ENCODE data around the gene NFE2L1. TPM values are rescaled to one million over a fixed set of nuclear protein-coding genes. Genes with fewer than 3 reads are reported as not detected.

NFE2L1 gene
- total RNA-seq, 1 experiment from 2014 or later = 149 TPM

GRCh38 chr17:48058393-48059124 is 10.4 kb downstream of the NFE2L1 start:
- intact Hi-C loops (cut with micrococcal nuclease; ENCODE audit: unreplicated experiment) = no loop called here
- H3K4me3 ChIP-seq (ENCODE audit: low read depth, low read length, poor library complexity, severe bottlenecking) = no peak overlapping the region
- H3K27ac ChIP-seq (ENCODE audit: low read depth, low read length, poor library complexity, severe bottlenecking) = peak overlapping the region; percentile 98
- H3K4me1 ChIP-seq (ENCODE audit: insufficient read depth, low read length, poor library complexity, severe bottlenecking) = peaks cover 29% of the 10 kb centered on the region
- no peak for TF ChIP-seq EZH2 (IDR thresholded peaks at IDR 0.05; ENCODE audit: borderline replicate concordance, low read depth, low read length, poor library complexity, severe bottlenecking)
- TF ChIP-seq, protein P1, sequence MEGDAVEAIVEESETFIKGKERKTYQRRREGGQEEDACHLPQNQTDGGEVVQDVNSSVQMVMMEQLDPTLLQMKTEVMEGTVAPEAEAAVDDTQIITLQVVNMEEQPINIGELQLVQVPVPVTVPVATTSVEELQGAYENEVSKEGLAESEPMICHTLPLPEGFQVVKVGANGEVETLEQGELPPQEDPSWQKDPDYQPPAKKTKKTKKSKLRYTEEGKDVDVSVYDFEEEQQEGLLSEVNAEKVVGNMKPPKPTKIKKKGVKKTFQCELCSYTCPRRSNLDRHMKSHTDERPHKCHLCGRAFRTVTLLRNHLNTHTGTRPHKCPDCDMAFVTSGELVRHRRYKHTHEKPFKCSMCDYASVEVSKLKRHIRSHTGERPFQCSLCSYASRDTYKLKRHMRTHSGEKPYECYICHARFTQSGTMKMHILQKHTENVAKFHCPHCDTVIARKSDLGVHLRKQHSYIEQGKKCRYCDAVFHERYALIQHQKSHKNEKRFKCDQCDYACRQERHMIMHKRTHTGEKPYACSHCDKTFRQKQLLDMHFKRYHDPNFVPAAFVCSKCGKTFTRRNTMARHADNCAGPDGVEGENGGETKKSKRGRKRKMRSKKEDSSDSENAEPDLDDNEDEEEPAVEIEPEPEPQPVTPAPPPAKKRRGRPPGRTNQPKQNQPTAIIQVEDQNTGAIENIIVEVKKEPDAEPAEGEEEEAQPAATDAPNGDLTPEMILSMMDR (conservative IDR thresholded peaks at IDR 0.05; ENCODE audit: low read depth, low read length) = no peak
- H3K36me3 ChIP-seq (ENCODE audit: insufficient read depth, low read length, poor library complexity, severe bottlenecking) = peaks cover 74% of the 10 kb centered on the region
- DNase-seq (ENCODE audit: low spot score) = no peak
- ChIA-PET POLR2A (ENCODE audit: low non-redundant PET) (interaction anchor here (0.8 kb wide), 1 partner anchor 10 kb away, joined by 4 read pairs; the partner anchor contains the start of gene NFE2L1), CTCF (interaction anchor here (0.6 kb wide), 1 partner anchor 75 kb away, joined by 3 read pairs; no protein-coding TSS in a partner anchor)
- H3K27me3 ChIP-seq (replicated peaks; ENCODE audit: insufficient read depth, low read depth, low read length, poor library complexity) = no peaks in the 10 kb centered on the region
- no peaks in the 10 kb centered on the region for H3K9me3 ChIP-seq (ENCODE audit: low read depth, low read length, poor library complexity, severe bottlenecking)
- BruUV-seq (replicated peaks) = no TSS peak

GRCh38 chr17:48059125-48059668 is 11.0 kb downstream of the NFE2L1 start:
- H3K27me3 ChIP-seq (replicated peaks; ENCODE audit: insufficient read depth, low read depth, low read length, poor library complexity) = no peaks in the 10 kb centered on the region
- DNase-seq (ENCODE audit: low spot score) = no peak
- intact Hi-C loops (cut with micrococcal nuclease; ENCODE audit: unreplicated experiment) = no loop called here
- no peak for TF ChIP-seq EZH2 (IDR thresholded peaks at IDR 0.05; ENCODE audit: borderline replicate concordance, low read depth, low read length, poor library complexity, severe bottlenecking)
- POLR2A ChIA-PET (ENCODE audit: low non-redundant PET) = no interaction called here
- peaks cover 22% of the 10 kb centered on the region for H3K4me1 ChIP-seq (ENCODE audit: insufficient read depth, low read length, poor library complexity, severe bottlenecking)
- H3K27ac ChIP-seq (ENCODE audit: low read depth, low read length, poor library complexity, severe bottlenecking) = peak overlapping the region; percentile 98
- H3K4me3 ChIP-seq (ENCODE audit: low read depth, low read length, poor library complexity, severe bottlenecking) = no peak overlapping the region
- CTCF ChIA-PET = no interaction called here
- BruUV-seq (replicated peaks) = no TSS peak
- peaks cover 78% of the 10 kb centered on the region for H3K36me3 ChIP-seq (ENCODE audit: insufficient read depth, low read length, poor library complexity, severe bottlenecking)
- no peaks in the 10 kb centered on the region for H3K9me3 ChIP-seq (ENCODE audit: low read depth, low read length, poor library complexity, severe bottlenecking)

DNA sequence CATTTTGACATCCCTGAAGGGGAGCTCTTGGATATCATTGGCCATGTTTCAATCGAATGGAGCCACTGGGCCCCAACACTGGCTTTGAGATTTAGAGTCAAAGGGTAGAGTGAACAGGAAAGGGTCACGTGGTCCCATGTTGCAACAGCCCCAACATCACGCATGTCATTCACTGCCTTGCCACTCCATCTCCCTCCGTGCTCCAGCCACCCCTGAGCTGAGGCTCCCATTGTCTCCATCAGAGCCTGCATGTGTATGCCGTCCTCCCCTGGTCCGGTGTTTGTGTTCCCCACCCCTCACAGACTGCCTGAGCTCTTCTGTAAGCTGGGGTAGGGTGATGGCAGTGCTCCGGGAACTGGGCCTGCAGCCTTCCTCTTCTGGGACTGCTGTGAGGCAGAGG is 12.1 kb downstream of the NFE2L1 start:
- intact Hi-C loops (cut with micrococcal nuclease; ENCODE audit: unreplicated experiment) = no loop called here
- CTCF ChIA-PET = interaction anchor here (0.6 kb wide), 1 partner anchor 589 kb away, joined by 3 read pairs; no protein-coding TSS in a partner anchor
- peaks cover 14% of the 10 kb centered on the region for H3K4me1 ChIP-seq (ENCODE audit: insufficient read depth, low read length, poor library complexity, severe bottlenecking)

More for the DNA sequence above, 12.1 kb downstream of the NFE2L1 start:
- Histone ChIP-seq H3K27ac (ENCODE audit: low read depth, low read length, poor library complexity, severe bottlenecking) (no peak overlapping the region), H3K4me3 (ENCODE audit: low read depth, low read length, poor library complexity, severe bottlenecking) (no peak overlapping the region), H3K27me3 (replicated peaks; ENCODE audit: insufficient read depth, low read depth, low read length, poor library complexity) (no peaks in the 10 kb centered on the region), H3K36me3 (ENCODE audit: insufficient read depth, low read length, poor library complexity, severe bottlenecking) (peaks cover 88% of the 10 kb centered on the region), H3K9me3 (ENCODE audit: low read depth, low read length, poor library complexity, severe bottlenecking) (no peaks in the 10 kb centered on the region)
- TF ChIP-seq EZH2 (IDR thresholded peaks at IDR 0.05; ENCODE audit: borderline replicate concordance, low read depth, low read length, poor library complexity, severe bottlenecking) = no peak
- TF ChIP-seq, protein P1 (conservative IDR thresholded peaks at IDR 0.05; ENCODE audit: low read depth, low read length) = no peak
- DNase-seq (ENCODE audit: low spot score) = no peak
- TSS peak; percentile 37 for BruUV-seq (replicated peaks)
- POLR2A ChIA-PET (ENCODE audit: low non-redundant PET) = no interaction called here
